Omental fat pad (tissue), 4 donors: Measurements from ENCODE around the gene RFPL4AL1. TPM values are rescaled to one million over a fixed set of nuclear protein-coding genes. Genes with fewer than 3 reads are reported as not detected.

Source experiments
- ATAC-seq: fragments of 150-250 bp; one replicate; pipeline ENCODE4 v1.9.1; 2016; ENCODE audit warnings: mild to moderate bottlenecking, moderate library complexity; ENCODE audit not compliant: low FRiP score
- DNase-seq: peaks from one replicate; pipeline ENCODE4 v3.0.0-alpha.2; 2019; ENCODE audit warnings: low spot score
- total RNA-seq, 4 donors: library from RNA; depleted of rRNA; stranded (reverse); fragments of >200 nt; gene quantifications; one replicate each; pipeline ENCODE4 v1.1.0, GENCODE V29; 2016
- TF ChIP-seq, protein P1 (sequence below), 3 donors: fragments of 450-650 bp; IDR thresholded peaks; one replicate each; pipeline ENCODE4 v1.5.1; 2016 to 2017; ENCODE audit warnings: antibody characterized with exemption in 3 of 3, mild to moderate bottlenecking in 3 of 3, moderate library complexity in 2 of 3

RFPL4AL1 gene
- total RNA-seq, 4 donors from 2014 or later, result not detected

DNA sequence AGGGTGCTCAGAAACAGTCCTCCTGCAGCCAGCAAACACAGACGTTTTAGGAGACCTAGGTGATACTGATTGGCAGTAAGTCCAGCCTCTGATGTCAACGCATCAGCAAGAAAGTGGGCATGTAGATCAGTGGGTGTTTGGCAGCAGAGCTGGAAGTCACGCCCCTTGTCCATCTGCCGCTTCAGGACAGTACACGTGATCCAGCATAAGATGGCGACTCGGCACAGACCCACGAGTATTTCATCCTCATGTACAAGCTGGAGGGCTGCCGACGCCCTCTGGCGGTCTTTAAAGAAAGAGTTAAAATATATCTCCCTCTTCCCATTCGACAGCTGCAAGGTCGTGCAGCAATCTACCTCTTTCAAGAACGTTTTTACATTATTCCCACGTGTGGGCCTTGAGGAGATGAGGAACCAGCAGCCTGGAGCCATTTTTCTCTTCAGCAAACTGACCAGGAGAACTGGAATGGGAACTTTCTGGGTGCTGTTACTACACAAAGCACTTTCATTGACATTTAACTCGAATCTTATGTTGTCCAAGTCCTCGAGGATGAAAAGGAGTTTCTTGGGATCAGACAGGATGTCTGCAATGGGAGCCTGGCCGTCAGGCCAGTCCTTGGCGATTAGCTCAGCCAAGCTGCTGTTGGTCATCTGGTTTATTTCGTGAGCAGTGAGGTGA, 40.6 kb downstream of the RFPL4AL1 start:
- TF ChIP-seq, protein P1, sequence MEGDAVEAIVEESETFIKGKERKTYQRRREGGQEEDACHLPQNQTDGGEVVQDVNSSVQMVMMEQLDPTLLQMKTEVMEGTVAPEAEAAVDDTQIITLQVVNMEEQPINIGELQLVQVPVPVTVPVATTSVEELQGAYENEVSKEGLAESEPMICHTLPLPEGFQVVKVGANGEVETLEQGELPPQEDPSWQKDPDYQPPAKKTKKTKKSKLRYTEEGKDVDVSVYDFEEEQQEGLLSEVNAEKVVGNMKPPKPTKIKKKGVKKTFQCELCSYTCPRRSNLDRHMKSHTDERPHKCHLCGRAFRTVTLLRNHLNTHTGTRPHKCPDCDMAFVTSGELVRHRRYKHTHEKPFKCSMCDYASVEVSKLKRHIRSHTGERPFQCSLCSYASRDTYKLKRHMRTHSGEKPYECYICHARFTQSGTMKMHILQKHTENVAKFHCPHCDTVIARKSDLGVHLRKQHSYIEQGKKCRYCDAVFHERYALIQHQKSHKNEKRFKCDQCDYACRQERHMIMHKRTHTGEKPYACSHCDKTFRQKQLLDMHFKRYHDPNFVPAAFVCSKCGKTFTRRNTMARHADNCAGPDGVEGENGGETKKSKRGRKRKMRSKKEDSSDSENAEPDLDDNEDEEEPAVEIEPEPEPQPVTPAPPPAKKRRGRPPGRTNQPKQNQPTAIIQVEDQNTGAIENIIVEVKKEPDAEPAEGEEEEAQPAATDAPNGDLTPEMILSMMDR (IDR thresholded peaks at IDR 0.05), result no peak
- DNase-seq (no peak), ATAC-seq (no peak)

DNA sequence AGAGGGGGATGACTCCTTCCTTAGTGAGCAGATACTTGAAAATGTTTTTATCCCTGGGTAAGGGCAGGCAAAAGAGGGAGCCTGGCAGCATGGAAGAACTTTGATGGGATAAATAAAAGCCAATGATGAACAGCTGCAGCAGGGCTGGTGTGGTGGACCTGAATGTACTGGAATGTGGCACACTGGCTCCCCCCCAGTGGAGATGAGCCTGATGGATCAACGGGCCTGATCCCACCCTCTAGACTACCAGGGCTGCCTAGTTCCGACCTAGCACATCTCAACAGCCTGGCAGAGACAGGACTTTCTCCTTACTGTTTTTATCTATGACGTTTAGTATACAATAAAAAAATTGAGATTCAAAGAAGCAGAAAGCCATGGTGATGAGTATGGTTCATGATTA, 42.4 kb downstream of the RFPL4AL1 start:
- DNase-seq (no peak), ATAC-seq (no peak)
- TF ChIP-seq, protein P1 (IDR thresholded peaks at IDR 0.05), result no peak

DNA sequence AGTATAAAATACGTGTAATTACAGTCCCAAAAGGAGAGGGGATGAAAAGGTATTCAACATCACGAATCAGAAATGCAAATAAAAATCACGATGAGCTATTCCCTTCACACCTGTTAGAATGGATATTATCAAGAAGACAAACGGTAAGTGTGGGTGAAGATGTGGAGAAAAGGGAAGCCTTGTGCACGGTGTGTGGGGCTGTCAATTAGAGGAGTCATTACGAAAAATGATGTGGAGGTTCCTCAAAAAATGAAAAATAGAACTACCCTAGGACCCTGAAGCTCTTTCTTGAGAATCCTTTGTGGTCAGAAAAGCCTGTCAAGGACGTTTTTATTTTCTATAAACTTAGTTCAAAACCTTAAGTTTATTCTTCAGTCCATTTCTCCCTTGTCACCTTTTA, 43.5 kb downstream of the RFPL4AL1 start:
- TF ChIP-seq, protein P1 (IDR thresholded peaks at IDR 0.05), result no peak
- no peak for DNase-seq
- no peak for ATAC-seq

DNA sequence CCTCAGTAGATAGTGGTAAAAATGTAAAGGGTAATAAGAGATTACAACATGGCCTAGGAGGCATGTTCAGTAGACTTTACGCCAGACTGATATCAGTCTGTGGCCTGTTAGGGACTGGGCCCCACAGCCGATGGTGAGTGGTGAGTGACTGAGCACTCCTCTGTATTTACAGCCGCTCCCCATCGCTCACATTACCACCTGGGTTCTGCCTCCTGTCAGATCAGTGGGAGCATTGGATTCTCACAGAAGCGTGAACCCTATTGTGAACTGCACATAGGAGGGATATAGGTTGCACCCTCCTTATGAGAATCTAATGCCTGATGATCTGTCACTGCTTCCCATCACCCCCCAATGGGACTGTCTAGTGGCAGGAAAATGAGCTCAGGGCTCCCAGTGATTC, 45.0 kb downstream of the RFPL4AL1 start:
- no peak for ATAC-seq
- no peak for DNase-seq
- TF ChIP-seq, protein P1 (IDR thresholded peaks at IDR 0.05), result no peak

DNA sequence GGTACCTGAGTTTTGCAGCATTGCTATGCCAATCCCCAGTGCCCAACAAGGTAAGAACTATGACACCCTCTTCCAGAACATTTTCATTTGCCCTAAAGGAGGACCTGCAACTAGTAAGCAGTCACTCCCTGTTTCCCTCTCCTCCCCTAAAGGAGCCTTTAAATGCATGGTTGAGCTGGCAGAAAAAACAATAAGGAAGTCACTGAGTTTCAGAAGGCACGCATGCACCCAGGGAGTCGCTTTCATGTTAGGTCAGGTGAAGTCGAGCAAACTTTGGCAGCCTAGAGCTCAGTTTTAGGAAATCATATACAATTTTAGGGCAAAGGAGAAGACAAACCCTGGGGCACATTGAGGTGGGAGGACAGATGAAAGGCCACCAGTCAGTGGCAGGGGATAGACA, 51.1 kb downstream of the RFPL4AL1 start:
- TF ChIP-seq, protein P1 (IDR thresholded peaks at IDR 0.05), result no peak
- no peak for DNase-seq
- no peak for ATAC-seq

Other genes starting within 250 kb of the RFPL4AL1 start
- gene SBK2, start 232.0 kb upstream of the RFPL4AL1 start, total RNA-seq, result under 1 TPM in 1 of 4 donors, not detected in 3; 0.56 TPM
- gene SBK3, start 223.6 kb upstream of the RFPL4AL1 start, total RNA-seq, result 1 to 10 TPM in 1 of 4 donors, under 1 TPM in 2, not detected in 1; 0.36 to 1.5 (median 0.79) TPM
- 1 to 10 TPM; 1.3 to 4.0 (median 2.3) TPM for gene ZNF579, start 188.3 kb upstream of the RFPL4AL1 start, total RNA-seq
- 1 to 10 TPM; 4.2 to 7.1 (median 5.0) TPM for gene FIZ1, start 169.6 kb upstream of the RFPL4AL1 start, total RNA-seq
- 10 to 100 TPM; 15.6 to 27.5 (median 17.4) TPM for gene ZNF524, start 168.8 kb upstream of the RFPL4AL1 start, total RNA-seq
- 1 to 10 TPM; 2.2 to 6.3 (median 3.8) TPM for gene ZNF865, start 163.5 kb upstream of the RFPL4AL1 start, total RNA-seq
- 1 to 10 TPM; 2.5 to 3.8 (median 3.2) TPM for gene ZNF784, start 144.6 kb upstream of the RFPL4AL1 start, total RNA-seq
- gene ZNF580, start 128.1 kb upstream of the RFPL4AL1 start, total RNA-seq, result 10 to 100 TPM; 11.4 to 20.5 (median 13.8) TPM
- 10 to 100 TPM in 3 of 4 donors, 1 to 10 TPM in 1; 9.9 to 15.0 (median 11.9) TPM for gene ZNF581, start 125.5 kb upstream of the RFPL4AL1 start, total RNA-seq
- 10 to 100 TPM in 3 of 4 donors, 1 to 10 TPM in 1; 9.8 to 15.2 (median 11.0) TPM for gene CCDC106, start 120.9 kb upstream of the RFPL4AL1 start, total RNA-seq
- 100 to 1,000 TPM in 2 of 4 donors, 10 to 100 TPM in 2; 55.2 to 132 (median 86.1) TPM for gene U2AF2, start 114.1 kb upstream of the RFPL4AL1 start, total RNA-seq
- gene EPN1, start 93.9 kb upstream of the RFPL4AL1 start, total RNA-seq, result 10 to 100 TPM; 56.4 to 82.3 (median 62.0) TPM
- gene NLRP9, start 30.7 kb upstream of the RFPL4AL1 start, total RNA-seq, result not detected
- not detected for gene RFPL4A, start 10.0 kb upstream of the RFPL4AL1 start, total RNA-seq
- not detected for gene NLRP11, start 62.9 kb downstream of the RFPL4AL1 start, total RNA-seq
- not detected for gene NLRP4, start 67.4 kb downstream of the RFPL4AL1 start, total RNA-seq
- not detected for gene NLRP13, start 163.2 kb downstream of the RFPL4AL1 start, total RNA-seq
- not detected for gene NLRP8, start 178.7 kb downstream of the RFPL4AL1 start, total RNA-seq
- not detected for gene NLRP5, start 217.7 kb downstream of the RFPL4AL1 start, total RNA-seq